ENCODE measurements around the gene CBFA2T3. TPM values are rescaled to one million over a fixed set of nuclear protein-coding genes. Genes with fewer than 3 reads are reported as not detected.

Gene CBFA2T3
- total and polyA plus RNA-seq, 2 of the 8 experiments (the other 6 are each of a cell fraction or from before 2014, with no cell fraction given), result 0.51 to 1.3 TPM

DNA sequence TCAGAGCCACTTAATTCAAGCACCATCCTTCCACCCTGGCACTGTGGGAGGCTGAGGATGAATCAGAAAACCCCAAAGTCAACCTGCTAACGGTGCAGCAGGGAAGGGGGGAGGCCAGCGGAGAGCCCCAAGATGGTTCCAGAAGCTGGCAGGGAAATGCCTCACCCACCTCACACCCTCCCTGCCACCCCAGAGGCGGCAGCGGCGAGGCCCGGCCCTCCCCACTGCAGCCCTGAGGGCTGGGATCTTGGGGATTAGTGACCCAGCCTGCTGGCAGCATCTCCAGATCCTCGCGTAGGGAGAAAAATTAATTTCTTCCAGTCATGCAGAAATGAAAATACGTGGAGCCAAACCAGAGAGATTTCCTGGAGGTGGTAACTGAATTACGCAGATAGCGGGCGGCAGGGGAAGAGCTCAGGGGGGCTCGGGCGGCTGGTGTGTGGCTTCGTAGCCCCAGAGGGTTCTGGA, 38.2 kb downstream of the CBFA2T3 start:
- Histone ChIP-seq H3K27me3 (replicated peaks in 1 of 4; ENCODE audit: control insufficient read depth in 3 of 4, extremely low read depth in 1 of 4, insufficient read depth in 3 of 4, low read length in 3 of 4) (peaks cover 14 to 29% (median 28%) of the 10 kb centered on the region in 4 experiments; a peak in 6 of 7 replicates), H3K79me2 (ENCODE audit: control insufficient read depth in 1 of 2, insufficient read depth in 2 of 2, low read length in 2 of 2) (no peaks in the 10 kb centered on the region), H2BK5ac (ENCODE audit: low read depth, low read length) (no peak overlapping the region), H3K79me1 (ENCODE audit: low read depth, low read length) (no peaks in the 10 kb centered on the region), H3K4ac (replicated peaks; ENCODE audit: insufficient read length, low read depth, low read length) (no peak overlapping the region), H2AFZ (ENCODE audit: low read length) (no peak overlapping the region), H4K20me1 (replicated peaks in 1 of 2; ENCODE audit: control insufficient read depth in 1 of 2, insufficient read depth in 2 of 2, low read length in 2 of 2) (peaks cover 3 to 4% of the 10 kb centered on the region in 2 experiments), H2BK20ac (ENCODE audit: low read length) (no peak overlapping the region), H3K9ac (replicated peaks in 1 of 4; ENCODE audit: extremely low read depth in 1 of 4, low read depth in 3 of 4, low read length in 3 of 4) (no peak overlapping the region), H3K56ac (replicated peaks; ENCODE audit: insufficient read length, low read depth, low read length) (no peak overlapping the region), H2BK12ac (ENCODE audit: low read depth, low read length) (0 out of 2 replicates have a peak overlapping the region, but pooled peaks have one; percentile 68), H4K8ac (ENCODE audit: extremely low read depth, insufficient read depth, low read length) (no peak overlapping the region), H3K4me2 (ENCODE audit: insufficient read depth in 1 of 2, low read depth in 2 of 2, low read length in 2 of 2) (no peak overlapping the region), H3K14ac (ENCODE audit: insufficient read length) (no peak overlapping the region), H2AK5ac (ENCODE audit: low read depth, low read length) (no peak overlapping the region), H3K4me3 (ENCODE audit: extremely low read depth in 1 of 4, insufficient read depth in 2 of 4, low read depth in 3 of 4, low read length in 4 of 4) (no peak overlapping the region), H3K23ac (ENCODE audit: insufficient read length) (no peak overlapping the region), H4K91ac (replicated peaks; ENCODE audit: insufficient read length, low read length) (no peak overlapping the region), H2BK15ac (ENCODE audit: low read length) (no peak overlapping the region), H2BK120ac (replicated peaks; ENCODE audit: low read depth, low read length) (no peak overlapping the region), H3K9me3 (ENCODE audit: insufficient read depth in 2 of 2, low read depth in 1 of 2, low read length in 1 of 2) (no peaks in the 10 kb centered on the region), H3K27ac (ENCODE audit: low read depth, low read length) (no peak overlapping the region), H3K4me1 (replicated peaks in 1 of 4; ENCODE audit: control insufficient read depth in 3 of 4, insufficient read depth in 4 of 4, low read length in 3 of 4) (peaks cover 0 to 7% (median 4%) of the 10 kb centered on the region in 4 experiments; a peak in 4 of 7 replicates), H3K36me3 (ENCODE audit: control insufficient read depth in 2 of 4, insufficient read depth in 4 of 4, low read length in 3 of 4) (peaks cover 0 to 6% (median 0%) of the 10 kb centered on the region in 4 experiments; a peak in 1 of 8 replicates), H3K23me2 (ENCODE audit: low read depth, low read length) (peaks cover 8% of the 10 kb centered on the region; the same call in 1 of the 2 replicates), H3K18ac (ENCODE audit: extremely low read depth, low read length) (no peak overlapping the region), H4K5ac (ENCODE audit: insufficient read length, low read depth, low read length) (no peak overlapping the region)
- no peak for DNase-seq (ENCODE audit: low read depth in 1 of 2, low spot score in 2 of 2)
- ChIA-PET POLR2A (ENCODE audit: partially characterized antibody) (no interaction called here), CTCF (ENCODE audit: partially characterized antibody) (interaction anchor here (0.7 to 1.4 kb wide), 2 partner anchors 10 to 241 kb away, joined by 3 read pairs; no protein-coding TSS in a partner anchor)
- WGBS, 2 experiments (ENCODE audit: extremely low coverage in 1 of 2, insufficient coverage in 1 of 2, insufficient read length in 1 of 2, insufficient replicate concordance in 2 of 2, low coverage in 1 of 2, low lambda C conversion rate in 2 of 2, missing lambda C conversion rate in 1 of 2), result 91% methylated on average over 15 of the region's 15 CpGs; no CpG with 5 or more reads in 1 of the 2 experiments
- FAIRE-seq, result no peak
- no peak for TF ChIP-seq FOSL1 (IDR thresholded peaks at IDR 0.05; ENCODE audit: insufficient read depth, low read depth, low read length)
- no peak for TF ChIP-seq YY1 (IDR thresholded peaks at IDR 0.05; ENCODE audit: low read depth, low read length)
- TF ChIP-seq, protein P1, sequence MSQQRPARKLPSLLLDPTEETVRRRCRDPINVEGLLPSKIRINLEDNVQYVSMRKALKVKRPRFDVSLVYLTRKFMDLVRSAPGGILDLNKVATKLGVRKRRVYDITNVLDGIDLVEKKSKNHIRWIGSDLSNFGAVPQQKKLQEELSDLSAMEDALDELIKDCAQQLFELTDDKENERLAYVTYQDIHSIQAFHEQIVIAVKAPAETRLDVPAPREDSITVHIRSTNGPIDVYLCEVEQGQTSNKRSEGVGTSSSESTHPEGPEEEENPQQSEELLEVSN (IDR thresholded peaks at IDR 0.05), result no peak
- TF ChIP-seq POLR2A (IDR thresholded peaks at IDR 0.05; ENCODE audit: control extremely low read depth in 1 of 2, low read depth in 2 of 2, low read length in 2 of 2), result no peak
- TF ChIP-seq, protein P2, sequence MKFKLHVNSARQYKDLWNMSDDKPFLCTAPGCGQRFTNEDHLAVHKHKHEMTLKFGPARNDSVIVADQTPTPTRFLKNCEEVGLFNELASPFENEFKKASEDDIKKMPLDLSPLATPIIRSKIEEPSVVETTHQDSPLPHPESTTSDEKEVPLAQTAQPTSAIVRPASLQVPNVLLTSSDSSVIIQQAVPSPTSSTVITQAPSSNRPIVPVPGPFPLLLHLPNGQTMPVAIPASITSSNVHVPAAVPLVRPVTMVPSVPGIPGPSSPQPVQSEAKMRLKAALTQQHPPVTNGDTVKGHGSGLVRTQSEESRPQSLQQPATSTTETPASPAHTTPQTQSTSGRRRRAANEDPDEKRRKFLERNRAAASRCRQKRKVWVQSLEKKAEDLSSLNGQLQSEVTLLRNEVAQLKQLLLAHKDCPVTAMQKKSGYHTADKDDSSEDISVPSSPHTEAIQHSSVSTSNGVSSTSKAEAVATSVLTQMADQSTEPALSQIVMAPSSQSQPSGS (IDR thresholded peaks at IDR 0.05; ENCODE audit: low read length), result no peak
- TF ChIP-seq RXRA (IDR thresholded peaks at IDR 0.05; ENCODE audit: insufficient read depth, low read depth, low read length), result no peak
- no peak for TF ChIP-seq MAFK (IDR thresholded peaks at IDR 0.05; ENCODE audit: low read depth, low read length)
- no peak for TF ChIP-seq SRF (IDR thresholded peaks at IDR 0.05; ENCODE audit: low read depth, low read length)
- TF ChIP-seq BACH1 (IDR thresholded peaks at IDR 0.05; ENCODE audit: low read length), result no peak
- TF ChIP-seq BRCA1 (IDR thresholded peaks at IDR 0.05; ENCODE audit: low read depth, low read length), result no peak
- no peak for TF ChIP-seq NANOG (IDR thresholded peaks at IDR 0.05; ENCODE audit: insufficient read depth, low read depth, low read length, poor library complexity, severe bottlenecking)
- no peak for TF ChIP-seq CBX5 (IDR thresholded peaks at IDR 0.05; ENCODE audit: low read depth, low read length)
